NCI-H2227 (cell line): Measurements from ENCODE around the gene PPP1R9B.

Experiments used
- DNase-seq: peaks from one replicate; lab custom pipeline; 2025; ENCODE audit not compliant: unreplicated experiment; lab: John Stamatoyannopoulos, UW

PPP1R9B gene

GRCh38 chr17:50150354-50151040, at the start of gene PPP1R9B:
PPP1R9B (minus strand) TSS chr17:50150677; CDS start chr17:50150513, 164 bp downstream.
- DNase-seq, result peak; percentile 63

GRCh38 chr17:50199803-50200456, 49.5 kb upstream of the PPP1R9B start:
- peak; percentile 87 for DNase-seq

- DNase-seq, result no peak
Observed at GRCh38 chr17:50199211-50199802, 48.8 kb upstream of the PPP1R9B start.

- peak; percentile 52 for DNase-seq
Observed at GRCh38 chr17:50198026-50198669, 47.7 kb upstream of the PPP1R9B start.

GRCh38 chr17:50196826-50197225, 46.3 kb upstream of the PPP1R9B start:
- DNase-seq, result no peak

- DNase-seq, result no peak
Observed at GRCh38 chr17:50196036-50196435, 45.6 kb upstream of the PPP1R9B start.

GRCh38 chr17:50194934-50195865, 44.7 kb upstream of the PPP1R9B start:
- no peak for DNase-seq

- no peak for DNase-seq
Observed at GRCh38 chr17:50194140-50194933, 43.9 kb upstream of the PPP1R9B start.

- DNase-seq, result no peak
Observed at GRCh38 chr17:50192618-50193291, 42.3 kb upstream of the PPP1R9B start.

GRCh38 chr17:50192144-50192617, 41.7 kb upstream of the PPP1R9B start:
- DNase-seq, result no peak

GRCh38 chr17:50191359-50192143, 41.1 kb upstream of the PPP1R9B start:
- no peak for DNase-seq

GRCh38 chr17:50190603-50191358, 40.3 kb upstream of the PPP1R9B start:
- no peak for DNase-seq

GRCh38 chr17:50190293-50190602, 39.8 kb upstream of the PPP1R9B start:
- no peak for DNase-seq

GRCh38 chr17:50189550-50190292, 39.2 kb upstream of the PPP1R9B start:
- DNase-seq, result no peak

- no peak for DNase-seq
Observed at GRCh38 chr17:50188921-50189549, 38.6 kb upstream of the PPP1R9B start.

- no peak for DNase-seq
Observed at GRCh38 chr17:50188531-50188920, 38.0 kb upstream of the PPP1R9B start.
